ENCODE measurements around the gene IFT57. TPM values are rescaled to one million over a fixed set of nuclear protein-coding genes. Genes with fewer than 3 reads are reported as not detected.

Gene IFT57
- total and polyA plus RNA-seq, 2 donors (not counting 1 experiment from before 2014, with no cell fraction given), result 53.6 to 94.4 TPM

DNA sequence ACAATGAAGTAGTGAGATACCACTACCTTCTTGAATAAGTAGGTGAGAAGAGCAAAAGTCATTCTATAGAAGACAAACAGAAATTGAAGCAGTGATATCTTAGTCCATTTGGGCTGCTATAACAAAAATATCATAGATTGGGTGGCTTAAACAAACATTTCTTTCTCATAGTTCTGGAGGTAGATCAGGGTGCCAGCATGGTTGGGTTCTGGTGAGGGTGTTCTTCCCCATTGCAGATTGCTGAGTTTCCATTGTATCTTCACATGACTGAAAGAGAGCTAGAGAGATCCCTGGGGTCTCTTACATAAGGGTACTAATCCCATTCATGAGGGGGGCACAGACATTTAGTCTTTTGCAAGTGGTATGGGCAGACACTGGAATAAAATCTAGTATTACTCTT is 32.9 kb upstream of the IFT57 start:
- H3K4me3 Mint-ChIP-seq, result no peak overlapping the region
- H3K9me3 Mint-ChIP-seq (ENCODE audit: insufficient read depth), result peaks cover 2% of the 10 kb centered on the region
- H3K4me3 ChIP-seq (ENCODE audit: control extremely low read depth in 1 of 5, extremely low read depth in 1 of 5, insufficient read depth in 1 of 5, low read depth in 2 of 5, low read length in 4 of 5), result no peak overlapping the region
- H3K27me3 ChIP-seq (replicated peaks in 1 of 4; ENCODE audit: control extremely low read depth in 1 of 4, control insufficient read depth in 3 of 4, insufficient read depth in 4 of 4, low read length in 3 of 4), result no peaks in the 10 kb centered on the region
- DNase-seq (no peak), ATAC-seq (ENCODE audit: low read depth) (no peak)
- H2AFZ ChIP-seq (ENCODE audit: insufficient read depth, low read depth, low read length, poor library complexity, severe bottlenecking), result no peak overlapping the region
- H3K4me1 Mint-ChIP-seq, result no peaks in the 10 kb centered on the region
- no peak overlapping the region for H3K27ac Mint-ChIP-seq
- no peak overlapping the region for H3K4me2 ChIP-seq (replicated peaks; ENCODE audit: low read depth, low read length, poor library complexity, severe bottlenecking)
- H3K36me3 ChIP-seq (replicated peaks in 1 of 2; ENCODE audit: control extremely low read depth in 1 of 2, control insufficient read depth in 1 of 2, extremely low read depth in 1 of 2, insufficient read depth in 2 of 2, low read length in 1 of 2), result no peaks in the 10 kb centered on the region
- H3K9me3 ChIP-seq (ENCODE audit: control extremely low read depth in 1 of 3, control insufficient read depth in 2 of 3, insufficient read depth in 1 of 3, low read length in 2 of 3), result peaks cover 0 to 1% (median 0%) of the 10 kb centered on the region in 3 donors
- TF ChIP-seq, protein P1, sequence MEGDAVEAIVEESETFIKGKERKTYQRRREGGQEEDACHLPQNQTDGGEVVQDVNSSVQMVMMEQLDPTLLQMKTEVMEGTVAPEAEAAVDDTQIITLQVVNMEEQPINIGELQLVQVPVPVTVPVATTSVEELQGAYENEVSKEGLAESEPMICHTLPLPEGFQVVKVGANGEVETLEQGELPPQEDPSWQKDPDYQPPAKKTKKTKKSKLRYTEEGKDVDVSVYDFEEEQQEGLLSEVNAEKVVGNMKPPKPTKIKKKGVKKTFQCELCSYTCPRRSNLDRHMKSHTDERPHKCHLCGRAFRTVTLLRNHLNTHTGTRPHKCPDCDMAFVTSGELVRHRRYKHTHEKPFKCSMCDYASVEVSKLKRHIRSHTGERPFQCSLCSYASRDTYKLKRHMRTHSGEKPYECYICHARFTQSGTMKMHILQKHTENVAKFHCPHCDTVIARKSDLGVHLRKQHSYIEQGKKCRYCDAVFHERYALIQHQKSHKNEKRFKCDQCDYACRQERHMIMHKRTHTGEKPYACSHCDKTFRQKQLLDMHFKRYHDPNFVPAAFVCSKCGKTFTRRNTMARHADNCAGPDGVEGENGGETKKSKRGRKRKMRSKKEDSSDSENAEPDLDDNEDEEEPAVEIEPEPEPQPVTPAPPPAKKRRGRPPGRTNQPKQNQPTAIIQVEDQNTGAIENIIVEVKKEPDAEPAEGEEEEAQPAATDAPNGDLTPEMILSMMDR (IDR thresholded peaks at IDR 0.05), result no peak
- H4K20me1 ChIP-seq (ENCODE audit: control insufficient read depth, insufficient read depth, low read length, poor library complexity, severe bottlenecking), result no peaks in the 10 kb centered on the region
- H3K27ac ChIP-seq (ENCODE audit: low read length in 2 of 2), result no peak overlapping the region
- no peak overlapping the region for H3K9ac ChIP-seq (ENCODE audit: low read length)
- no peaks in the 10 kb centered on the region for H3K4me1 ChIP-seq (ENCODE audit: control insufficient read depth in 2 of 2, insufficient read depth in 2 of 2, low read length in 2 of 2)
- intact Hi-C loops (cut with micrococcal nuclease), result no loop called here
- no peaks in the 10 kb centered on the region for H3K79me2 ChIP-seq (ENCODE audit: control insufficient read depth, insufficient read depth, low read length)
- POLR2A ChIA-PET, result no interaction called here
- no peaks in the 10 kb centered on the region for H3K27me3 Mint-ChIP-seq
- CTCF ChIA-PET, result no interaction called here

DNA sequence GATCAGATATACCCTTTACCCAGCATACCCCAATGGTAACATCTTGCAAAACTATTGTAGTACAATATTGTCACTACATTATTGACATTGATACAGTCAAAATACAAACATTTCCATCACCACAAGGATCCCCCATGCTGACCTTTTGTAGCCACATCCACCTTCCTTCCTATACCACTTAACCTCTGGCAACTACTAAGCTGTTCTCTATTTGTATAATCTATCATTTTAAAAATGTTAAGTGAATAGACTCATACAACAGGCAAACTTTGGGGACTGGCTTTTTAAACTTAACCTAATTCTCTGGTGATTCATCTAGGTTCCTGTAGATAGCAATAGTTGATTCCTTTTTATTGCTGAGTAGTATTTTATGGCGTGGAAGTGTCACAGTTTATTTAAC is 29.6 kb upstream of the IFT57 start:
- Mint-ChIP-seq H3K4me1 (no peaks in the 10 kb centered on the region), H3K4me3 (no peak overlapping the region), H3K27ac (no peak overlapping the region), H3K9me3 (ENCODE audit: insufficient read depth) (peaks cover 2% of the 10 kb centered on the region), H3K27me3 (no peaks in the 10 kb centered on the region)
- H3K27ac ChIP-seq (ENCODE audit: low read length in 2 of 2), result no peak overlapping the region
- no peaks in the 10 kb centered on the region for H3K27me3 ChIP-seq (replicated peaks in 1 of 4; ENCODE audit: control extremely low read depth in 1 of 4, control insufficient read depth in 3 of 4, insufficient read depth in 4 of 4, low read length in 3 of 4)
- no peak overlapping the region for H3K4me2 ChIP-seq (replicated peaks; ENCODE audit: low read depth, low read length, poor library complexity, severe bottlenecking)
- no peaks in the 10 kb centered on the region for H3K9me3 ChIP-seq (ENCODE audit: control extremely low read depth in 1 of 3, control insufficient read depth in 2 of 3, insufficient read depth in 1 of 3, low read length in 2 of 3)
- no peaks in the 10 kb centered on the region for H3K4me1 ChIP-seq (ENCODE audit: control insufficient read depth in 2 of 2, insufficient read depth in 2 of 2, low read length in 2 of 2)
- no peak overlapping the region for H3K4me3 ChIP-seq (ENCODE audit: control extremely low read depth in 1 of 5, extremely low read depth in 1 of 5, insufficient read depth in 1 of 5, low read depth in 2 of 5, low read length in 4 of 5)
- no peak for DNase-seq
- WGBS (ENCODE audit: insufficient coverage), result no CpG with 5 or more reads among the region's 1 CpG
- no peak overlapping the region for H3K9ac ChIP-seq (ENCODE audit: low read length)
- H3K79me2 ChIP-seq (ENCODE audit: control insufficient read depth, insufficient read depth, low read length), result no peaks in the 10 kb centered on the region
- no peak overlapping the region for H2AFZ ChIP-seq (ENCODE audit: insufficient read depth, low read depth, low read length, poor library complexity, severe bottlenecking)
- H4K20me1 ChIP-seq (ENCODE audit: control insufficient read depth, insufficient read depth, low read length, poor library complexity, severe bottlenecking), result no peaks in the 10 kb centered on the region
- no peaks in the 10 kb centered on the region for H3K36me3 ChIP-seq (replicated peaks in 1 of 2; ENCODE audit: control extremely low read depth in 1 of 2, control insufficient read depth in 1 of 2, extremely low read depth in 1 of 2, insufficient read depth in 2 of 2, low read length in 1 of 2)
- ChIA-PET CTCF (no interaction called here), POLR2A (no interaction called here)
- intact Hi-C loops (cut with micrococcal nuclease), result no loop called here
- no peak for ATAC-seq (ENCODE audit: low read depth)
- no peak for TF ChIP-seq EZH2 (IDR thresholded peaks at IDR 0.05; ENCODE audit: borderline replicate concordance, insufficient read depth, low read depth, low read length, poor library complexity, severe bottlenecking)
- TF ChIP-seq, protein P1 (IDR thresholded peaks at IDR 0.05), result no peak

Measured in B cell (primary cell).